Activated CD4-positive, CD25-positive, alpha-beta regulatory T cell treated with anti-CD3 and anti-CD28 coated beads, Interleukin-2, amount 50 U/mL, for 72 hours (primary cell): ENCODE measurements around the gene NQO1.
"Not testable (repeated sequence)": the region's sequence is repeated elsewhere in the genome, so short reads cannot be mapped to it uniquely, and the experiment has no call there.

Source experiments
- DNase-seq: peaks from one replicate; pipeline ENCODE4 v3.0.0; 2021

NQO1 gene

GRCh38 chr16:69741951-69742904, 15.9 kb upstream of the NQO1 start:
- no peak for DNase-seq

- no peak for DNase-seq
These were observed 15.2 kb upstream of the NQO1 start for GRCh38 chr16:69741519-69741918.

- DNase-seq = no peak
These were observed 5.7 kb upstream of the NQO1 start for GRCh38 chr16:69732101-69732500.

- DNase-seq = not testable (repeated sequence)
These were observed 4.9 kb upstream of the NQO1 start for GRCh38 chr16:69731280-69731679.

GRCh38 chr16:69729030-69729429, 2.7 kb upstream of the NQO1 start:
- not testable (repeated sequence) for DNase-seq

GRCh38 chr16:69727916-69728270, 1.5 kb upstream of the NQO1 start:
- DNase-seq = no peak

GRCh38 chr16:69725480-69726312, 664 bp downstream of the NQO1 start:
- DNase-seq = no peak

- DNase-seq = no peak
These were observed 1.3 kb downstream of the NQO1 start for GRCh38 chr16:69724981-69725479.

- no peak for DNase-seq
These were observed 1.9 kb downstream of the NQO1 start for GRCh38 chr16:69724414-69724873.

- no peak for DNase-seq
These were observed 4.9 kb downstream of the NQO1 start for GRCh38 chr16:69721441-69721957.

- DNase-seq = no peak
These were observed 5.4 kb downstream of the NQO1 start for GRCh38 chr16:69720822-69721430.

GRCh38 chr16:69718111-69718764, 8.1 kb downstream of the NQO1 start:
- no peak for DNase-seq

GRCh38 chr16:69717066-69717465, 9.3 kb downstream of the NQO1 start:
- DNase-seq = no peak

- no peak for DNase-seq
These were observed 13.3 kb downstream of the NQO1 start for GRCh38 chr16:69712914-69713581.

GRCh38 chr16:69712277-69712676, 14.1 kb downstream of the NQO1 start:
- no peak for DNase-seq

GRCh38 chr16:69711115-69711740, 15.1 kb downstream of the NQO1 start:
- DNase-seq = no peak

GRCh38 chr16:69709456-69710084, 16.8 kb downstream of the NQO1 start:
- no peak for DNase-seq

- DNase-seq = no peak
These were observed 18.3 kb downstream of the NQO1 start for GRCh38 chr16:69707920-69708683.

GRCh38 chr16:69706975-69707340, 19.4 kb downstream of the NQO1 start:
- DNase-seq = no peak
